K562 (cell line): ENCODE data around the gene ATP5PF. TPM values are rescaled to one million over a fixed set of nuclear protein-coding genes. Genes with fewer than 3 reads are reported as not detected.

Experiments
- ATAC-seq: fragments of 200-7000 bp; cut with Tn5 transposase; 3 replicates; pipeline ENCODE4 v1.9.1; 2020; ENCODE audit warnings: moderate library complexity
- BruUV-seq: library from RNA; stranded (reverse); fragments of 400-500 nt; replicated peaks from 2 replicates; lab custom pipeline; 2021; lab: Mats Ljungman, UMichigan
- CTCF ChIA-PET: fragments of 300-600 bp; formaldehyde crosslinking; extraction: SDS; loops from one replicate; lab custom pipeline; 2021; ENCODE audit warnings: low intra/inter-chr PET ratio; lab: Yijun Ruan, JAX
- POLR2A ChIA-PET: fragments of 300-600, 350-650 bp; sonication (Branson Sonifier 250); formaldehyde crosslinking; extraction: SDS; loops from one replicate; lab custom pipeline; 2021; ENCODE audit warnings: antibody characterized with exemption, inconsistent platforms; lab: Yijun Ruan, JAX
- DNase-seq, 4 experiments: peaks; one replicate each; pipeline versions ENCODE4 v3.0.0 to v3.0.0-alpha.2; 2011 to 2018; ENCODE audit warnings: low spot score in 3 of 4, mixed read lengths in 3 of 4; ENCODE audit errors: extremely low read depth in 1 of 4
- FAIRE-seq: peaks from 2 replicates; lab custom pipeline; 2011; peaks lifted over from hg19 to GRCh38; lab: Jason Lieb, UNC
- H2AFZ ChIP-seq: 2 replicates; pipeline ENCODE4 v1.6.0; 2011; ENCODE audit warnings: low read depth, low read length, control low read depth, inconsistent platforms
- H3K27ac ChIP-seq: fragments of 200-600 bp; 3 replicates; pipeline ENCODE4 v1.8.0; 2011; ENCODE audit warnings: low read depth, mild to moderate bottlenecking, control low read depth, inconsistent platforms, low read length, moderate library complexity, mixed read lengths; ENCODE audit errors: extremely low read depth
- H3K27me3 ChIP-seq, 2 experiments: fragments of 300-600 bp in 1 of 2; 2 replicates in 1 of 2; 3 replicates in 1 of 2; pipeline versions ENCODE4 v1.6.0 to v1.8.0; 2011; ENCODE audit warnings: inconsistent platforms in 2 of 2, low read length in 2 of 2, mild to moderate bottlenecking in 1 of 2, mixed read lengths in 1 of 2, moderate library complexity in 1 of 2; ENCODE audit not compliant: control insufficient read depth in 2 of 2, insufficient read depth in 2 of 2
- H3K36me3 ChIP-seq: fragments of 300-600 bp; 3 replicates; pipeline ENCODE4 v1.8.0; 2011; ENCODE audit warnings: mild to moderate bottlenecking, low read length, inconsistent platforms; ENCODE audit not compliant: control insufficient read depth, insufficient read depth
- H3K4me1 ChIP-seq, 2 experiments: fragments of 200-600 bp in 1 of 2; replicated peaks in 1 of 2; 2 replicates in 1 of 2; 3 replicates in 1 of 2; pipeline versions ENCODE4 v1.5.1 to v1.8.0; 2011; ENCODE audit warnings: inconsistent platforms in 2 of 2, low read length in 2 of 2, mild to moderate bottlenecking in 1 of 2, mixed read lengths in 1 of 2, moderate library complexity in 1 of 2; ENCODE audit not compliant: control insufficient read depth in 2 of 2, insufficient read depth in 2 of 2
- H3K4me2 ChIP-seq: 2 replicates; pipeline ENCODE4 v1.6.1; 2011; ENCODE audit warnings: low read length, control low read depth, inconsistent platforms, mixed read lengths; ENCODE audit not compliant: insufficient read depth
- H3K4me3 ChIP-seq: fragments of 200-600 bp; sonication (generic), shearing (Covaris generic); 2 replicates; pipeline ENCODE4 v1.5.1; 2016; ENCODE audit warnings: control low read depth, inconsistent platforms
- H3K79me2 ChIP-seq: fragments of 200-600 bp; 3 replicates; pipeline ENCODE4 v1.8.0; 2011; ENCODE audit warnings: low read length, inconsistent platforms; ENCODE audit not compliant: control insufficient read depth, insufficient read depth
- H3K9ac ChIP-seq, 2 experiments: 2 replicates each; pipeline versions ENCODE4 v1.6.0 to v1.6.1; 2011; ENCODE audit warnings: low read depth in 2 of 2, low read length in 2 of 2, control low read depth in 1 of 2, inconsistent platforms in 1 of 2, mild to moderate bottlenecking in 1 of 2, mixed read lengths in 1 of 2; ENCODE audit not compliant: insufficient read depth in 1 of 2
- H3K9me1 ChIP-seq: one replicate; pipeline ENCODE4 v1.6.0; 2011; ENCODE audit warnings: inconsistent platforms, mild to moderate bottlenecking, low read length, moderate library complexity; ENCODE audit not compliant: control insufficient read depth, insufficient read depth
- H3K9me3 ChIP-seq: replicated peaks from 2 replicates; pipeline ENCODE4 v1.5.1; 2011; ENCODE audit warnings: low read depth, low read length, inconsistent platforms; ENCODE audit not compliant: control insufficient read depth, insufficient read depth
- H4K20me1 ChIP-seq: replicated peaks from 2 replicates; pipeline ENCODE4 v1.6.1; 2011; ENCODE audit warnings: low read length, inconsistent platforms, mixed read lengths; ENCODE audit not compliant: control insufficient read depth, insufficient read depth
- CBX8 ChIP-seq: fragments of 200-600 bp; sonication (generic); IDR thresholded peaks from 2 replicates; pipeline ENCODE4 v1.6.1; 2012; ENCODE audit warnings: borderline replicate concordance, mixed run types, low read depth, mild to moderate bottlenecking, moderate library complexity, mixed read lengths, low read length, control low read depth, inconsistent platforms; ENCODE audit not compliant: poor library complexity, severe bottlenecking; ENCODE audit errors: extremely low read depth
- CUX1 ChIP-seq: fragments of 200-800 bp; sonication (Bioruptor generic); IDR thresholded peaks from 2 replicates; pipeline ENCODE4 v1.6.1; 2016; ENCODE audit warnings: missing genetic modification characterization, missing compliant biosample characterization
- EGR1 ChIP-seq: fragments of 450-650 bp; conservative IDR thresholded peaks from 2 replicates; pipeline ENCODE4 v1.6.1; 2017; ENCODE audit warnings: mild to moderate bottlenecking
- GATA2 ChIP-seq: sonication (generic); formaldehyde crosslinking; IDR thresholded peaks from 2 replicates; pipeline ENCODE4 v1.4.0; 2020; ENCODE audit warnings: mild to moderate bottlenecking, missing genetic modification reagents
- HDAC2 ChIP-seq: fragments of 450-650 bp; IDR thresholded peaks from 2 replicates; pipeline ENCODE4 v1.6.1; 2016; ENCODE audit warnings: mild to moderate bottlenecking
- MLX ChIP-seq, 2 experiments: fragments of 450-650 bp in 1 of 2; sonication (generic) in 1 of 2; formaldehyde crosslinking; conservative IDR thresholded peaks; 2 replicates each; pipeline versions ENCODE4 v1.4.0 to v1.8.1; 2020 to 2022; ENCODE audit warnings: mild to moderate bottlenecking in 1 of 2, missing genetic modification reagents in 1 of 2
- SLC30A9 ChIP-seq: fragments of 250-450 bp; sonication (Bioruptor Pico); IDR thresholded peaks from 2 replicates; pipeline ENCODE4 v1.8.0; 2022; ENCODE audit warnings: mild to moderate bottlenecking, moderate library complexity
- XRCC3 ChIP-seq: fragments of 450-650 bp; IDR thresholded peaks from 2 replicates; pipeline ENCODE4 v1.6.1; 2017; ENCODE audit warnings: mild to moderate bottlenecking, moderate library complexity
- ZNF184 ChIP-seq: sonication (generic); formaldehyde crosslinking; IDR thresholded peaks from 2 replicates; pipeline ENCODE4 v1.5.0; 2020; ENCODE audit warnings: missing genetic modification reagents
- ZNF583 ChIP-seq: fragments of 250-450 bp; sonication (Bioruptor Pico); IDR thresholded peaks from 2 replicates; pipeline ENCODE4 v1.4.0; 2020
- ZNF699 ChIP-seq: fragments of 250-450 bp; sonication (Bioruptor Pico); IDR thresholded peaks from 2 replicates; pipeline ENCODE4 v1.8.0; 2021; ENCODE audit warnings: mild to moderate bottlenecking, moderate library complexity; ENCODE audit not compliant: insufficient replicate concordance
- in situ Hi-C: fragments of 300-500 bp; cut with MboI; formaldehyde crosslinking; loops from 4 replicates; pipeline ENCODE4 v1.15.0; 2018; ENCODE audit warnings: inconsistent platforms, mixed read lengths
- intact Hi-C: fragments of 100-400 bp; cut with micrococcal nuclease; formaldehyde crosslinking; loops from 2 replicates; pipeline ENCODE4 v1.14.2; 2022
- polyA plus RNA-seq, 8 experiments: library from polyadenylated mRNA; depleted of rRNA in 4 of 8; stranded (reverse) in 5 of 8; unstranded in 3 of 8; fragments of >200 nt; fragmentation: Nextera tagmentation in 2 of 8; fragmentation: Illumina TruSeq in 1 of 8; extraction: Ambion mirVana in 2 of 8; extraction: Trizol in 1 of 8; gene quantifications; 2 replicates each; pipeline versions ENCODE4 v1.2.1 to v1.2.3, GENCODE V29; 2011 to 2014; ENCODE audit warnings: inconsistent platforms in 1 of 8, missing spikeins in 1 of 8
- total RNA-seq, 7 experiments: library from RNA; depleted of rRNA in 6 of 7; stranded (reverse); fragments of >200 nt in 6 of 7; fragmentation: Illumina TruSeq in 2 of 7; extraction: Trizol in 2 of 7; gene quantifications; 2 replicates each; pipeline versions ENCODE4 v1.2.1 to v1.2.3, GENCODE V29; 2011 to 2021; ENCODE audit warnings: low replicate concordance in 1 of 7

The ATP5PF gene
- total and polyA plus RNA-seq, 9 of the 15 experiments (the other 6 are each of a cell fraction or from before 2014, with no cell fraction given), result 242 to 2,488 (median 533) TPM

GRCh38 chr21:25676451-25676850, 58.3 kb downstream of the ATP5PF start:
- Histone ChIP-seq H3K79me2 (no peaks in the 10 kb centered on the region), H2AFZ (no peak overlapping the region), H3K4me3 (no peak overlapping the region), H4K20me1 (no peaks in the 10 kb centered on the region), H3K9me1 (no peaks in the 10 kb centered on the region), H3K9ac (no peak overlapping the region), H3K36me3 (no peaks in the 10 kb centered on the region), H3K4me2 (no peak overlapping the region), H3K27ac (no peak overlapping the region), H3K9me3 (no peaks in the 10 kb centered on the region), H3K4me1 (no peaks in the 10 kb centered on the region), H3K27me3 (peaks cover 0 to 5% of the 10 kb centered on the region in 2 experiments; a peak in 1 of 5 replicates)
- TF ChIP-seq EGR1 (no peak), CBX8 (no peak), ZNF699 (CRISPR knock-in tag) (no peak), ZNF583 (CRISPR knock-in tag) (no peak), MLX (CRISPR knock-in tag; conservative IDR thresholded peaks at IDR 0.05) (no peak), CUX1 (no peak), ZNF184 (CRISPR knock-in tag) (no peak), GATA2 (no peak), XRCC3 (no peak), SLC30A9 (no peak), HDAC2 (no peak)
- BruUV-seq, result no TSS peak
- ChIA-PET CTCF (no interaction called here), POLR2A (no interaction called here)
- intact Hi-C loops, result no loop called here
- in situ Hi-C loops, result no loop called here
- FAIRE-seq (no peak), DNase-seq (no peak), ATAC-seq (no peak)
